SK-N-MC (cell line): Measurements from ENCODE around the gene CEP72.
"Not testable (repeated sequence)": the region's sequence is repeated elsewhere in the genome, so short reads cannot be mapped to it uniquely, and the experiment has no call there.

Experiments used
- DNase-seq: peaks from one replicate; pipeline ENCODE4 v3.0.0-alpha.2; 2011; ENCODE audit warnings: low read depth, low spot score
- H3K27ac ChIP-seq: fragments of 200-600 bp; sonication (generic); 2 replicates; pipeline ENCODE4 v1.5.1; 2016; ENCODE audit warnings: mixed run types
- H3K36me3 ChIP-seq: fragments of 200-600 bp; sonication (generic); 2 replicates; pipeline ENCODE4 v1.6.1; 2017; ENCODE audit warnings: antibody characterized with exemption, low read length, mixed read lengths; ENCODE audit not compliant: insufficient read depth
- H3K4me3 ChIP-seq: fragments of 200-600 bp; sonication (generic); 2 replicates; pipeline ENCODE4 v1.5.1; 2016
- H3K9ac ChIP-seq: fragments of 200-600 bp; sonication (generic); 2 replicates; pipeline ENCODE4 v1.8.0; 2017; ENCODE audit warnings: mixed run types, mixed read lengths; ENCODE audit not compliant: insufficient read length
- H3K9me3 ChIP-seq: fragments of 200-600 bp; sonication (generic); 2 replicates; pipeline ENCODE4 v1.6.1; 2017; ENCODE audit warnings: low read depth, mild to moderate bottlenecking, antibody characterized with exemption, low read length, moderate library complexity, mixed read lengths

CEP72 gene

GRCh38 chr5:694042-694431, 81.9 kb downstream of the CEP72 start:
- not testable (repeated sequence) for H3K27ac ChIP-seq, DNase-seq, H3K9me3 ChIP-seq, H3K9ac ChIP-seq, H3K4me3 ChIP-seq, H3K36me3 ChIP-seq

GRCh38 chr5:695475-695874, 83.3 kb downstream of the CEP72 start:
- H3K36me3 ChIP-seq, H3K9me3 ChIP-seq, H3K4me3 ChIP-seq, H3K9ac ChIP-seq, DNase-seq, H3K27ac ChIP-seq: not testable (repeated sequence)

- H3K9me3 ChIP-seq, H3K4me3 ChIP-seq, H3K36me3 ChIP-seq, H3K9ac ChIP-seq, DNase-seq, H3K27ac ChIP-seq: not testable (repeated sequence)
Observed at GRCh38 chr5:696191-696590, 84.1 kb downstream of the CEP72 start.

- DNase-seq, H3K36me3 ChIP-seq, H3K9ac ChIP-seq, H3K27ac ChIP-seq, H3K9me3 ChIP-seq, H3K4me3 ChIP-seq: not testable (repeated sequence)
Observed at GRCh38 chr5:696753-697702, 84.9 kb downstream of the CEP72 start.
